ACC112 (cell line): ENCODE data around the gene HOXA13.

Source experiments
- H2AFZ ChIP-seq: fragments of 200-600 bp; sonication (generic); one replicate; pipeline ENCODE4 v1.6.0; 2017; ENCODE audit warnings: antibody characterized with exemption, low read length; ENCODE audit not compliant: unreplicated experiment
- H3K27ac ChIP-seq: fragments of 200-600 bp; sonication (generic); 2 replicates; pipeline ENCODE4 v1.5.1; 2014; ENCODE audit warnings: low read depth, mild to moderate bottlenecking, antibody characterized with exemption, low read length, moderate library complexity
- H3K27me3 ChIP-seq: fragments of 200-600 bp; sonication (generic); 2 replicates; pipeline ENCODE4 v1.6.1; 2014; ENCODE audit warnings: mild to moderate bottlenecking, antibody characterized with exemption, low read length, moderate library complexity, mixed read lengths; ENCODE audit not compliant: insufficient read depth
- H3K36me3 ChIP-seq: fragments of 200-600 bp; sonication (generic); 2 replicates; pipeline ENCODE4 v1.6.1; 2016; ENCODE audit warnings: mild to moderate bottlenecking, antibody characterized with exemption, low read length, moderate library complexity, mixed read lengths; ENCODE audit not compliant: insufficient read depth
- H3K4me1 ChIP-seq: fragments of 200-600 bp; sonication (generic); one replicate; pipeline ENCODE4 v1.6.1; 2016; ENCODE audit warnings: low read length, mixed read lengths; ENCODE audit not compliant: insufficient read depth, unreplicated experiment, control insufficient read depth
- H3K4me3 ChIP-seq: fragments of 200-600 bp; sonication (generic); 2 replicates; pipeline ENCODE4 v1.5.1; 2014; ENCODE audit warnings: mild to moderate bottlenecking, low read depth, low read length
- H3K79me2 ChIP-seq: fragments of 200-600 bp; sonication (generic); one replicate; pipeline ENCODE4 v1.6.0; 2016; ENCODE audit warnings: low read length; ENCODE audit not compliant: control insufficient read depth, unreplicated experiment, insufficient read depth

The HOXA13 gene

GRCh38 chr7:27151341-27151930 is 48.5 kb downstream of the HOXA13 start:
- no peak overlapping the region for H3K27ac ChIP-seq
- H3K4me3 ChIP-seq = peak overlapping the region; percentile 53
- no peaks in the 10 kb centered on the region for H3K4me1 ChIP-seq
- no peak overlapping the region for H2AFZ ChIP-seq
- no peaks in the 10 kb centered on the region for H3K79me2 ChIP-seq
- no peaks in the 10 kb centered on the region for H3K36me3 ChIP-seq
- H3K27me3 ChIP-seq = peaks cover 98% of the 10 kb centered on the region

- H3K4me1 ChIP-seq = no peaks in the 10 kb centered on the region
- H3K27me3 ChIP-seq = peaks cover 98% of the 10 kb centered on the region
- H3K4me3 ChIP-seq = peak overlapping the region; percentile 53
- no peaks in the 10 kb centered on the region for H3K36me3 ChIP-seq
- H2AFZ ChIP-seq = no peak overlapping the region
- no peaks in the 10 kb centered on the region for H3K79me2 ChIP-seq
- H3K27ac ChIP-seq = no peak overlapping the region
Observed at GRCh38 chr7:27150568-27151340, 49.1 kb downstream of the HOXA13 start.

DNA sequence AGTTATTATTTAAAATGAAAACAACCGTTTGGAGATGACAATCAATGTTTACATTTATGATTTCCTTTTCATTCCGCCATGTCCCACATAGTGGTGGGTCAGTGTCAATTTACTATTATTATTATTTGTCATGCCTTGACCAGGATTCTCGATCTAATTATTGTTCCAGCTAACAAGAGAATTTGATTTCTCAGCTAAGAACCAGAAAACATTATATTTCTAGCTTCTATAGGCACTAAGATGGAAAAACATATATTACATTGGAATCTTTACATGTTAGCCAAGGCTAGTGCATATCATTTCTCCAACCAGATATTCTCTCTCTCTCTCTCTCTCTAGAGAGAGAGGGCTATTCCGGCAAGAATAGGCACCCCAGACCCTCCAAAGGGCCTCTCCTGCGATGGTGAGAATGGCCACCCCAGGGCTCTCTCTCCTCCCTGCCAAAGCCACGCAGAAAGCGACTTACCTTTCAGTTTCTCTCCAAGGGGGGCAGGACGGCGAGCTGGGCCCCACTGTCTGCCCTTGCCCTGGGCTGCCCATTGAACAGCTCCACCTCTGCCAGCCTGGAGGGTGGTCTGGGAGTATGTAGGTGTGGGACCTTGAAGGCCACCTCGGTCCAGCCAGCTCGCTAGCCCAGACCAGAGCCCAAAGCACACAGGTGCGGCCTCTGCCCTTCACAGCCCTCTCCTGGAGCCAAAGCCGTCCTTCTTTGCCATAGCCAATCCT is 49.9 kb downstream of the HOXA13 start:
- Histone ChIP-seq H3K4me1 (no peaks in the 10 kb centered on the region), H3K4me3 (peak overlapping the region; percentile 53; the same call in 1 of the 2 replicates), H3K36me3 (no peaks in the 10 kb centered on the region), H3K27ac (no peak overlapping the region), H3K27me3 (peaks cover 98% of the 10 kb centered on the region), H2AFZ (no peak overlapping the region), H3K79me2 (no peaks in the 10 kb centered on the region)

DNA sequence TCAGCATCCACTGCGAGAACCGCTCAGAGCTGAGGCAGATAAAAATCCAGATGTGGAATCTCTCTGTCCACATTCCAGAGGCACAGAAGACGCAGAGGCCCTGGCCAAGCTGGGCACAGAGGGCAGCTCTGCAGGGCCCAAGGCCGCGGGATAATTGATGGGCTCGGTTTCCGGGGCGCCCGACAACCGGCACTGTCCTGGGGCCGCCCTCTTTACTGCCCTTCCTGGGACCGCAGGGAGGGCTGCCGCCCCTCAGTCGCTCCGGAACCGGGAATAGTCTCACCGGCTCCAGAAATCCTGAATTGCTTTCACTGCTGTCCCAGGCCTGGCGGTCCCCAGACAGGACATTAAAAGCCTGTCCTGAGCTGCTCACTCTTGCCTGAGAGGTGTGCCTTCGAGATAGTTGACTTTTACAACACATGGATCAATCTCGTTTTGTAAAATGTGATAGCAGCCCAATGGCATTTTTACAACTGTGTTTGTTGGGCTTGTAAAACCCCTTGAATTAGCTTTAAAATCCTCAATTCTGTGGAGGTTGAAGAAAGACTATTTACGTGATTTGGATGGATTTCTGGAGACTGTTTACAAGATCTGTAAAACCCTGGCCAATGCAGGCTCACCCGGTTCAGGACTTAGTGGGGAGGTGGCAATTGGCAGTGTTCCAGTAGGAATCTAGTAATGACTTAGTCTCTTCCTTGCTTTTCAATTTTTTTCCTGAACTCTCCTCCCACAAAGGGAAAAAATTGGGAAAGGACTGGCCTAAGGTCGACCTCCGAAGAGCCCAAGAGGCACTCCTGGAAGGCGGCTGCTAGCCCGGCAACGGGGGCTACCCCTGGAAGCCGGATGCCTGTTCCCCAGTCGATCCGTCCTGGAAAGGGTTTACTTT is 50.9 kb downstream of the HOXA13 start:
- H3K27me3 ChIP-seq = peaks cover 98% of the 10 kb centered on the region
- no peak overlapping the region for H2AFZ ChIP-seq
- no peak overlapping the region for H3K4me3 ChIP-seq
- no peaks in the 10 kb centered on the region for H3K36me3 ChIP-seq
- H3K4me1 ChIP-seq = no peaks in the 10 kb centered on the region
- H3K27ac ChIP-seq = no peak overlapping the region
- no peaks in the 10 kb centered on the region for H3K79me2 ChIP-seq

- Histone ChIP-seq H3K36me3 (no peaks in the 10 kb centered on the region), H3K27ac (no peak overlapping the region), H3K4me3 (no peak overlapping the region), H2AFZ (no peak overlapping the region), H3K4me1 (no peaks in the 10 kb centered on the region), H3K79me2 (no peaks in the 10 kb centered on the region), H3K27me3 (peaks cover 98% of the 10 kb centered on the region)
Observed at GRCh38 chr7:27148031-27148755, 51.7 kb downstream of the HOXA13 start.

GRCh38 chr7:27147199-27148030 is 52.5 kb downstream of the HOXA13 start, which contains the start of gene HOXA6:
Gene HOXA6 (minus strand): TSS chr7:27147774. CDS start chr7:27147749, 25 bp downstream.
- Histone ChIP-seq H3K27ac (no peak within 1 kb of the TSS), H2AFZ (no peak within 1 kb of the TSS), H3K27me3 (peaks cover 98% of the 10 kb centered on the region), H3K79me2 (no peaks in the 10 kb centered on the region), H3K4me1 (no peaks in the 10 kb centered on the region), H3K36me3 (no peaks in the 10 kb centered on the region), H3K4me3 (no peak within 1 kb of the TSS)

- H3K27ac ChIP-seq = no peak overlapping the region
- no peaks in the 10 kb centered on the region for H3K4me1 ChIP-seq
- H3K79me2 ChIP-seq = no peaks in the 10 kb centered on the region
- no peak overlapping the region for H2AFZ ChIP-seq
- no peak overlapping the region for H3K4me3 ChIP-seq
- no peaks in the 10 kb centered on the region for H3K36me3 ChIP-seq
- peaks cover 98% of the 10 kb centered on the region for H3K27me3 ChIP-seq
Observed at GRCh38 chr7:27146491-27147198, 53.2 kb downstream of the HOXA13 start.

- Histone ChIP-seq H3K4me3 (no peak overlapping the region), H3K4me1 (no peaks in the 10 kb centered on the region), H3K27me3 (peaks cover 98% of the 10 kb centered on the region), H3K36me3 (no peaks in the 10 kb centered on the region), H2AFZ (no peak overlapping the region), H3K27ac (no peak overlapping the region), H3K79me2 (no peaks in the 10 kb centered on the region)
Observed at GRCh38 chr7:27145914-27146412, 53.9 kb downstream of the HOXA13 start.
